IMR-90 (cell line): ENCODE measurements around the gene ZNF436. TPM values are rescaled to one million over a fixed set of nuclear protein-coding genes. Genes with fewer than 3 reads are reported as not detected.

Source experiments
- ATAC-seq: fragments of 200-7000 bp; cut with Tn5 transposase; 2 replicates; pipeline ENCODE4 v1.9.1; 2020; ENCODE audit warnings: low read depth, mild to moderate bottlenecking, moderate library complexity
- BruUV-seq: library from RNA; stranded (reverse); fragments of 400-500 nt; replicated peaks from 2 replicates; lab custom pipeline; 2021; lab: Mats Ljungman, UMichigan
- CTCF ChIA-PET: fragments of 300-600 bp; formaldehyde crosslinking; extraction: SDS; loops from one replicate; lab custom pipeline; 2021; ENCODE audit warnings: antibody characterized with exemption; lab: Yijun Ruan, JAX
- POLR2A ChIA-PET: fragments of 300-600 bp; sonication (Branson Sonifier 250); formaldehyde crosslinking; loops from one replicate; lab custom pipeline; 2022; ENCODE audit warnings: antibody characterized with exemption; ENCODE audit not compliant: unreplicated experiment; lab: Charles Lee
- DNase-seq: peaks from one replicate; pipeline ENCODE4 v3.0.0; 2013
- H2AFZ ChIP-seq: replicated peaks from 2 replicates; pipeline ENCODE3; 2013; ENCODE audit warnings: low read length, mild to moderate bottlenecking; ENCODE audit not compliant: poor library complexity
- H2AK5ac ChIP-seq: 2 replicates; pipeline ENCODE4 v1.6.1; 2013; ENCODE audit warnings: low read depth, low read length, inconsistent platforms
- H2AK9ac ChIP-seq: replicated peaks from 2 replicates; pipeline ENCODE3; 2013; ENCODE audit warnings: mild to moderate bottlenecking, low read depth, low read length, moderate library complexity; ENCODE audit not compliant: poor library complexity
- H2BK120ac ChIP-seq: 2 replicates; pipeline ENCODE4 v1.6.1; 2013; ENCODE audit warnings: low read depth, low read length, inconsistent platforms
- H2BK15ac ChIP-seq: 3 replicates; pipeline ENCODE4 v1.6.1; 2013; ENCODE audit warnings: low read depth, low read length, inconsistent platforms
- H2BK20ac ChIP-seq: 2 replicates; pipeline ENCODE4 v1.6.1; 2013; ENCODE audit warnings: low read depth, mild to moderate bottlenecking, inconsistent platforms, low read length, moderate library complexity
- H2BK5ac ChIP-seq: 2 replicates; pipeline ENCODE4 v1.6.1; 2013; ENCODE audit warnings: mild to moderate bottlenecking, low read depth, low read length, inconsistent platforms; ENCODE audit not compliant: poor library complexity, severe bottlenecking
- H3K14ac ChIP-seq: replicated peaks from 2 replicates; pipeline ENCODE4 v1.6.1; 2013; ENCODE audit warnings: low read depth, low read length, inconsistent platforms
- H3K18ac ChIP-seq: 2 replicates; pipeline ENCODE4 v1.6.1; 2013; ENCODE audit warnings: low read depth, low read length, control low read depth
- H3K23ac ChIP-seq: 2 replicates; pipeline ENCODE4 v1.6.1; 2013; ENCODE audit warnings: low read depth, low read length, inconsistent platforms
- H3K27ac ChIP-seq: 2 replicates; pipeline ENCODE4 v1.5.1; 2013; ENCODE audit warnings: mild to moderate bottlenecking, control low read depth, low read length; ENCODE audit not compliant: insufficient read depth
- H3K27me3 ChIP-seq: 2 replicates; pipeline ENCODE4 v1.6.1; 2013; ENCODE audit warnings: low read length; ENCODE audit not compliant: control insufficient read depth, insufficient read depth
- H3K36me3 ChIP-seq: 2 replicates; pipeline ENCODE4 v1.6.1; 2013; ENCODE audit warnings: low read length, mixed read lengths; ENCODE audit not compliant: control insufficient read depth, insufficient read depth
- H3K4ac ChIP-seq: 2 replicates; pipeline ENCODE4 v1.6.1; 2013; ENCODE audit warnings: low read depth, low read length, inconsistent platforms
- H3K4me1 ChIP-seq: 2 replicates; pipeline ENCODE4 v1.6.1; 2013; ENCODE audit warnings: low read length, mixed read lengths; ENCODE audit not compliant: control insufficient read depth, insufficient read depth
- H3K4me2 ChIP-seq: 2 replicates; pipeline ENCODE4 v1.6.1; 2013; ENCODE audit warnings: low read depth, mild to moderate bottlenecking, control low read depth, low read length, moderate library complexity
- H3K4me3 ChIP-seq: 2 replicates; pipeline ENCODE4 v1.5.1; 2013; ENCODE audit warnings: low read depth, mild to moderate bottlenecking, control low read depth, low read length, moderate library complexity; ENCODE audit not compliant: insufficient read depth
- H3K56ac ChIP-seq: 2 replicates; pipeline ENCODE4 v1.6.1; 2013; ENCODE audit warnings: low read length, inconsistent platforms; ENCODE audit not compliant: insufficient read depth; ENCODE audit errors: extremely low read depth
- H3K79me1 ChIP-seq, 2 experiments: 2 replicates each; pipeline ENCODE4 v1.6.1; 2013; ENCODE audit warnings: low read length in 2 of 2, inconsistent platforms in 1 of 2, low read depth in 1 of 2
- H3K9ac ChIP-seq: 2 replicates; pipeline ENCODE4 v1.6.1; 2013; ENCODE audit warnings: low read depth, low read length, control low read depth
- H3K9me1 ChIP-seq: 2 replicates; pipeline ENCODE4 v1.6.1; 2013; ENCODE audit warnings: low read length, inconsistent platforms; ENCODE audit not compliant: insufficient read depth
- H3K9me3 ChIP-seq: 2 replicates; pipeline ENCODE4 v1.6.1; 2013; ENCODE audit warnings: low read length; ENCODE audit not compliant: control insufficient read depth, insufficient read depth
- H4K20me1 ChIP-seq: 2 replicates; pipeline ENCODE4 v1.6.1; 2013; ENCODE audit warnings: low read length, inconsistent platforms; ENCODE audit not compliant: insufficient read depth
- H4K5ac ChIP-seq: 2 replicates; pipeline ENCODE4 v1.6.1; 2013; ENCODE audit warnings: mild to moderate bottlenecking, low read depth, low read length, control low read depth
- H4K8ac ChIP-seq, 2 experiments: 2 replicates each; pipeline ENCODE4 v1.6.1; 2013; ENCODE audit warnings: low read depth in 2 of 2, low read length in 2 of 2, control low read depth in 1 of 2, inconsistent platforms in 1 of 2
- H4K91ac ChIP-seq: 2 replicates; pipeline ENCODE4 v1.6.1; 2013; ENCODE audit warnings: low read depth, low read length, inconsistent platforms; ENCODE audit not compliant: insufficient read depth
- BHLHE40 ChIP-seq: fragments of 150-350 bp; IDR thresholded peaks from 2 replicates; pipeline ENCODE4 v1.6.1; 2016; ENCODE audit warnings: mild to moderate bottlenecking, low read depth, low read length
- CEBPB ChIP-seq: IDR thresholded peaks from 2 replicates; pipeline ENCODE4 v1.6.1; 2012; ENCODE audit warnings: low read depth, low read length, improper control_type of control experiment
- CTCF ChIP-seq: conservative IDR thresholded peaks from 2 replicates; pipeline ENCODE4 v1.5.1; 2012; ENCODE audit warnings: mild to moderate bottlenecking, low read depth, low read length, improper control_type of control experiment
- FOS ChIP-seq: fragments of 150-350 bp; IDR thresholded peaks from 2 replicates; pipeline ENCODE4 v1.6.1; 2016; ENCODE audit warnings: low read depth, low read length
- MAFK ChIP-seq: IDR thresholded peaks from 2 replicates; pipeline ENCODE4 v1.6.1; 2012; ENCODE audit warnings: low read depth, low read length, improper control_type of control experiment
- MXI1 ChIP-seq: IDR thresholded peaks from 2 replicates; pipeline ENCODE4 v1.6.1; 2012; ENCODE audit warnings: low read depth, mild to moderate bottlenecking, low read length, moderate library complexity, borderline replicate concordance
- NFE2L2 ChIP-seq: fragments of 150-350 bp; IDR thresholded peaks from 2 replicates; pipeline ENCODE4 v1.6.1; 2016; ENCODE audit warnings: low read depth, mild to moderate bottlenecking, low read length
- RAD21 ChIP-seq: IDR thresholded peaks from 2 replicates; pipeline ENCODE4 v1.6.1; 2012; ENCODE audit warnings: low read length, improper control_type of control experiment
- RCOR1 ChIP-seq: IDR thresholded peaks from 2 replicates; pipeline ENCODE4 v1.6.1; 2012; ENCODE audit warnings: mild to moderate bottlenecking, low read length, improper control_type of control experiment; ENCODE audit not compliant: insufficient replicate concordance
- RFX5 ChIP-seq: IDR thresholded peaks from 2 replicates; pipeline ENCODE4 v1.8.0; 2012; ENCODE audit warnings: low read depth, mild to moderate bottlenecking, low read length, moderate library complexity
- USF2 ChIP-seq: fragments of 150-350 bp; IDR thresholded peaks from 2 replicates; pipeline ENCODE4 v1.6.1; 2017; ENCODE audit warnings: mild to moderate bottlenecking, antibody characterized with exemption, low read length, low read depth
- WGBS, 2 experiments: methylation state at CpG; one replicate each; pipeline versions ENCODE4 v1.1.5 to v1.1.7; 2013; ENCODE audit warnings: missing lambda C conversion rate in 2 of 2; ENCODE audit not compliant: insufficient read length in 1 of 2; ENCODE audit errors: extremely low coverage in 2 of 2; 5-methylcytosine and 5-hydroxymethylcytosine counted together
- dilution Hi-C: fragments of 300-500 bp; cut with HindIII; formaldehyde crosslinking; loops from one replicate; pipeline ENCODE4 v1.14.3; 2018; ENCODE audit warnings: low sequenced_read_pairs; ENCODE audit not compliant: unreplicated experiment
- in situ Hi-C: fragments of 300-500 bp; cut with MboI; formaldehyde crosslinking; loops from 3 replicates; pipeline ENCODE4 v1.14.3; 2019; ENCODE audit warnings: low sequenced_read_pairs, inconsistent platforms, mixed read lengths
- intact Hi-C: fragments of 100-400 bp; cut with micrococcal nuclease; formaldehyde crosslinking; loops from 2 replicates; pipeline ENCODE4 v1.10.0; 2022
- polyA plus RNA-seq, 3 experiments: library from polyadenylated mRNA; depleted of rRNA; stranded (reverse); fragments of >200 nt; gene quantifications; 2 replicates each; pipeline ENCODE4 v1.2.3, GENCODE V29; 2012; ENCODE audit warnings: low replicate concordance in 1 of 3
- total RNA-seq: library from RNA; depleted of rRNA; stranded (reverse); fragments of >200 nt; gene quantifications from 2 replicates; pipeline ENCODE4 v1.2.3, GENCODE V29; 2012
- TF ChIP-seq, protein P1 (sequence below): fragments of 150-350 bp; IDR thresholded peaks from 2 replicates; pipeline ENCODE4 v1.6.1; 2016; ENCODE audit warnings: low read depth, mild to moderate bottlenecking, low read length, moderate library complexity, borderline replicate concordance

The ZNF436 gene
- total and polyA plus RNA-seq, 2 of the 4 experiments (the other 2 are of a cell fraction), result 5.3 to 14.3 TPM

- no peak for TF ChIP-seq FOS
- TF ChIP-seq, protein P1, sequence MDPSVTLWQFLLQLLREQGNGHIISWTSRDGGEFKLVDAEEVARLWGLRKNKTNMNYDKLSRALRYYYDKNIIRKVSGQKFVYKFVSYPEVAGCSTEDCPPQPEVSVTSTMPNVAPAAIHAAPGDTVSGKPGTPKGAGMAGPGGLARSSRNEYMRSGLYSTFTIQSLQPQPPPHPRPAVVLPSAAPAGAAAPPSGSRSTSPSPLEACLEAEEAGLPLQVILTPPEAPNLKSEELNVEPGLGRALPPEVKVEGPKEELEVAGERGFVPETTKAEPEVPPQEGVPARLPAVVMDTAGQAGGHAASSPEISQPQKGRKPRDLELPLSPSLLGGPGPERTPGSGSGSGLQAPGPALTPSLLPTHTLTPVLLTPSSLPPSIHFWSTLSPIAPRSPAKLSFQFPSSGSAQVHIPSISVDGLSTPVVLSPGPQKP, result no peak
- no peak for TF ChIP-seq CTCF
- no peak for TF ChIP-seq CEBPB
- TF ChIP-seq RAD21, result no peak
- TF ChIP-seq MXI1, result no peak
- TF ChIP-seq USF2, result no peak
- TF ChIP-seq NFE2L2, result no peak
- TF ChIP-seq MAFK, result no peak
- TF ChIP-seq RCOR1, result no peak
- no peak for TF ChIP-seq BHLHE40
- no peak for TF ChIP-seq RFX5
- Histone ChIP-seq H3K14ac (no peak overlapping the region), H3K9ac (no peak overlapping the region), H3K9me3 (no peaks in the 10 kb centered on the region), H3K4me1 (peaks cover 20% of the 10 kb centered on the region), H4K5ac (no peak overlapping the region), H3K4me2 (no peak overlapping the region), H2BK5ac (no peak overlapping the region), H2BK15ac (no peak overlapping the region), H4K20me1 (peaks cover 5% of the 10 kb centered on the region; the same call in 1 of the 2 replicates), H3K36me3 (peaks cover 2% of the 10 kb centered on the region; the same call in 1 of the 2 replicates), H3K23ac (no peak overlapping the region), H3K56ac (no peak overlapping the region), H3K18ac (no peak overlapping the region), H2AFZ (no peak overlapping the region), H3K9me1 (peaks cover 12% of the 10 kb centered on the region), H2AK9ac (no peak overlapping the region), H3K27ac (no peak overlapping the region), H2BK120ac (no peak overlapping the region), H4K8ac (no peak overlapping the region), H4K91ac (no peak overlapping the region), H3K27me3 (no peaks in the 10 kb centered on the region), H3K4ac (no peak overlapping the region), H3K79me1 (peaks cover 26 to 44% of the 10 kb centered on the region in 2 experiments), H2AK5ac (peak overlapping the region; percentile 20; the same call in 1 of the 2 replicates), H3K4me3 (no peak overlapping the region), H2BK20ac (no peak overlapping the region)
- ATAC-seq (no peak), DNase-seq (no peak)
- in situ Hi-C loops (no loop called here), intact Hi-C loops (no loop called here), dilution Hi-C loops (no loop called here)
- CTCF ChIA-PET, result no interaction called here
- POLR2A ChIA-PET, result no interaction called here
- BruUV-seq, result no TSS peak
- 84% methylated on average over 7 of the region's 13 CpGs; no CpG with 5 or more reads in 1 of the 2 experiments for WGBS, 2 experiments
These were observed 2.6 kb upstream of the ZNF436 start for GRCh38 chr1:23371987-23372880.
